NB4 (cell line): ENCODE data around the gene RTP3.
"Not testable (repeated sequence)": the region's sequence is repeated elsewhere in the genome, so short reads cannot be mapped to it uniquely, and the experiment has no call there.

Experiments used
- MAX ChIP-seq: IDR thresholded peaks from 2 replicates; pipeline ENCODE4 v1.6.1; 2011; ENCODE audit warnings: low read depth, low read length
- POLR2A ChIP-seq: IDR thresholded peaks from 2 replicates; pipeline ENCODE4 v1.6.1; 2011; ENCODE audit warnings: mild to moderate bottlenecking; ENCODE audit not compliant: insufficient read length; ENCODE audit errors: extremely low read depth
- TF ChIP-seq, protein P1 (sequence below): IDR thresholded peaks from one replicate; pipeline ENCODE4 v1.5.1; 2012; ENCODE audit warnings: low read depth, low read length

DNA sequence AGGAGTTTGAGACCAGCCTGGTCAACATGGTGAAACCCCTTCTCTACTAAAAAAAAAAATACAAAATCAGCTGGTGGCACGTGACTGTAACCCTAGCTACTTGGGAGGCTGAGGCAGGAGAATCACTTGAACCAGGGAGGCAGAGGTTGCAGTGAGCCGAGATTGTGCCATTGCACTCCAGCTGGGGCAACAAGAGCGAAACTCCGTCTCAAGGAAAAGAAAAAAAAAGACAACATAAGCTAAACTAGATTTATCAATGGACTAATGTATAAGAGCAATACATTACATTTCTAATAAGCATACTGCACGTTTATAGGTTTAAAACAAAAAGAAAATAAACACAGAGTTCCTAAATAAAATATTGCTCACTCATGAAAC lies 40.6 kb downstream of the RTP3 start:
- TF ChIP-seq MAX, POLR2A: not testable (repeated sequence)
- TF ChIP-seq, protein P1, sequence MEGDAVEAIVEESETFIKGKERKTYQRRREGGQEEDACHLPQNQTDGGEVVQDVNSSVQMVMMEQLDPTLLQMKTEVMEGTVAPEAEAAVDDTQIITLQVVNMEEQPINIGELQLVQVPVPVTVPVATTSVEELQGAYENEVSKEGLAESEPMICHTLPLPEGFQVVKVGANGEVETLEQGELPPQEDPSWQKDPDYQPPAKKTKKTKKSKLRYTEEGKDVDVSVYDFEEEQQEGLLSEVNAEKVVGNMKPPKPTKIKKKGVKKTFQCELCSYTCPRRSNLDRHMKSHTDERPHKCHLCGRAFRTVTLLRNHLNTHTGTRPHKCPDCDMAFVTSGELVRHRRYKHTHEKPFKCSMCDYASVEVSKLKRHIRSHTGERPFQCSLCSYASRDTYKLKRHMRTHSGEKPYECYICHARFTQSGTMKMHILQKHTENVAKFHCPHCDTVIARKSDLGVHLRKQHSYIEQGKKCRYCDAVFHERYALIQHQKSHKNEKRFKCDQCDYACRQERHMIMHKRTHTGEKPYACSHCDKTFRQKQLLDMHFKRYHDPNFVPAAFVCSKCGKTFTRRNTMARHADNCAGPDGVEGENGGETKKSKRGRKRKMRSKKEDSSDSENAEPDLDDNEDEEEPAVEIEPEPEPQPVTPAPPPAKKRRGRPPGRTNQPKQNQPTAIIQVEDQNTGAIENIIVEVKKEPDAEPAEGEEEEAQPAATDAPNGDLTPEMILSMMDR = not testable (repeated sequence)
